Stimulated activated CD8-positive, alpha-beta memory T cell treated with anti-CD3 and anti-CD28 coated beads, Interleukin-7, amount 100 ng/mL, for 1 hour (primary cell): ENCODE data around the gene C3orf33.

ENCODE experiments used
- DNase-seq, 2 donors: peaks; one replicate each; pipeline ENCODE4 v3.0.0-alpha.2; 2020; ENCODE audit warnings: low read depth in 2 of 2

C3orf33 gene

DNA sequence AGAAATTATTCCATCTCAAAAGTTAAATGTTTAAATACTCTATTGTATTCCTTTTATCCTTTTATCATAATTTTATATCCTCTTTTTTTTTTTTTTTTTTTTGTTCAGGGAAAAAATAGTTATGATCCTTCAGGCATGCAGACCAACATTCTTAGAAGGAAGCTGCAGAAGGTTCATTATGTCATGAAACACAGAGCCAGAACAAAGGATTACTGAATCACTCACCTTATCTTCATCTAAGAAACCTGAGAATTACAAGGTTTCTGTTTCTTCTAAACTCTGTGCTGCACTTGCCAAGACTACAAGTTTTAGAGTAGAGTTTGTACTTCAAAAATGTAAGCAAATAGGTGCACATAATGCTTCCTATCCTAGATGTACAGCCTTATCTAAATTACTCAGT is 64.5 kb downstream of the C3orf33 start:
- no peak for DNase-seq

DNA sequence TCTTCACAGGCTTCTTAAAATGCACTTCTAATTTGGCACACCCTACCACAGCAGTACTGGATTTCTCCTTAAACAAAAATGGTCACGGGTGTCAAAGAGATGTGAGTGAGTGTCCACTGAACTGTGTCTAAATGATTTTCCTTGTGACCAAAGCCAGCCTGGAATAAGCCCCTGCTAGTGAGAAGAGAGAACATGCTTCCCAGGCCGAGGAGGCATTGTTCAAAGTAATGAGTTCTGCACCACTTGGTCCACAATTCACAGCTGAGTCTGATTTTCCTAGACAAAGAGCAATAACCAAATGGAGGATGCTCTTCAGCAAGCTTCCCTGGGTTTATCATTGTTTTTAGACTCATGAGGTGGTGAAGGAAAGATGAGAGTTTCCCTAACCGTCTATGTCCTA is 65.0 kb downstream of the C3orf33 start:
- DNase-seq, result no peak

DNA sequence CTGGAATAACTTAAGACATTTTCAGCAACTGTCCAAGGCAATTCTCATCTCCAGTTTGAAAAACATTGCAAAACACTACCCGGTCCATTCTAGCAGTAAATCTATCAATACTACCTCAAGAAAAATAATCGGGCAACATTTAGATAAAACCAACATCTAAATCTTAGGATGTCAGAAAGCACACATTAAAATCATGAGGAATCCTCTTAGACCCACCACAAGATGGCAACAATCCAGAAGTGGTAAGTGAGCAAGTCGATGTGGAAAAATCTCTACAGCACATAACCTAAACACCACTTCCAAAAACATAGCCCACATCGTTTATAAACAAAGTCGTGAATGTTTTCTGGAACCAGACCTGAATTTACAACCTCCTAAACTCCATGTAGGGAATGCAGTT is 66.9 kb downstream of the C3orf33 start:
- no peak for DNase-seq

DNA sequence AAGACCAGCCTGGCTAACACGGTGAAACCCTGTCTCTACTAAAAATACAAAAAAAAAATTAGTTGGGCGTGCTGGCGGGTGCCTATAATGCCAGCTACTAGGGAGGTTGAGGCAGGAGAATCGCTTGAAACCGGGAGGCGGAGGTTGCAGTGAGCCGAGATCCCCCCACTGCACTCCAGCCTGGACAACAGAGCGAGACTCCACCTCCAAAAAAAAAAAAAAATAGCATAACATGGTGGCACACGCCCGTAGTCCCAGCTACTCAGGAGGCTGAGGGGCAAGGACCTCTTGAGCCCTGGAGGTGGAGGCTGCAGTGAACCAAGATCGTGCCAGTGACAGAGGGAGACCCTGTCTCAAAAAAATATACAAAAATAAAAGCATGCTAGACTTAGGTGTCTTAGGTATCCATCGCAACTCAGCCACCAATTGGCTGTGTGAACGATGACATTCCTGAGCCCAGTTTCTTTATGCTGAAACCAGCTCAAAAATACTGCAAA is 67.5 kb downstream of the C3orf33 start:
- DNase-seq, result no peak

DNA sequence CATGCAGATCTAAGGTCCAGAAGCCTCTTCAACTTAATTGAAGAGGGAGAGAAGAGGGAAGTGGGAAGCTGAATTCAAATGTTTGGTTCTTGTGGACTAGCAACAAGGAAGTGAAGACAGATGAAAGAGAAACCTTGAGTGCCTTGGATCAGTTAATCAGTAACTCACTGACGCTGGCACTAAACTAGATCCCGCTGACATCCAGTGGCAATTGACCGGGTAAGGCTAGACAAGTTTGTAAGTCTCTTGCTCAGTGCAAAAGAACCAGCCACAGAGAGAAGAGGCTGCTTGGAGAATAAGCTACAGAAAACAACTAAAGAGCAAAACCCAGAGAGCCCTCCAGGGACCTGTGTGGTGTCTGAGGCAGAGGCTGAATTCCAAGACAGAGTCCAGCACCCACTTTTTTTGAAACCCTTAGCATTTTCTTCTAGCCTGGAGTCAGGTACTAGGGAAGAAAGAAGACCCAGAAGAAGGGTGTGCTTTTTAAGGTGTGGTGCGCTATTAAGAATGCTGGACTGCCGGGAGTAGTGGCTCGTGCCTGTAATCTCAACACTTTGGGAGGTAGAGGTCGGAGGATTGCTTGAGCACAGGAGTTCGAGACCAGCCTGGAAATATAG is 68.1 kb downstream of the C3orf33 start:
- no peak for DNase-seq

DNA sequence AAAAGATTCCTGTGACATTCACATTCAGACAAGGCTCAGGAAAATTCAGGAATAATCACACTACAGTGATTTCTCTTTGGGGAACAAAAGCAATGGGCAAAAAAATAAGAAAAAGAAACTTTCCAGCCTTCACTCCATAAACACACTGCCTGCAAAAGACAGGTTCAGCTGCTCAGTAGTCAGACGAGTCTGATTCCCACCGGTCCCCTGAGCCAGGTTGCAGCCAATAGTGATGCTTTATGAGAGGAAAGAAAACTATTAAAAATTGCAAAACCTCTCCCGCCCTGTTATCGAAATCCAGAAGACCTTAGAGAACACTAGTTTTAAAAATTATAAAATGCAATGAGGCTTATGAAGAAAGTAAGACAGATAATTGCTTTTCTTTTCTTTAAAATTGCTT is 69.7 kb downstream of the C3orf33 start:
- DNase-seq, result no peak

DNA sequence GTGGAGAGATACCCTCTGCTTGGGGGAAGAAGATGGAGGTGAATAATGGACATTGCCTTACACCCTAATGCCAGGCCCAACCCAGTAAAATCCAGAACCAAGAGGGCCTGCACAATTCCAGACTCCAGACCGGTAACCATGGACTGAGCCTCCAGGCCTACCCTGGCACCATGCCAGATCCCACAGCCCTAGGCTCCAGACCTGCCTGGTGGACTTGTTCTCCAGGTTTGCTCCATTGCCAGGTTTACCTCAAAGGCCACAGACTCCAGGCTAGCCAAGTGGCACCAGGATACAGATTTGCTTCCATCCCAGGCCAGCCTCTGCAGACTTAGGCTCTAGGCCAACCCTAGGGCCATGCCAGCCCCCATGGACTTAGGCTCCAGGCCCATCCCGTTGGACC is 75.2 kb downstream of the C3orf33 start:
- DNase-seq, result no peak

DNA sequence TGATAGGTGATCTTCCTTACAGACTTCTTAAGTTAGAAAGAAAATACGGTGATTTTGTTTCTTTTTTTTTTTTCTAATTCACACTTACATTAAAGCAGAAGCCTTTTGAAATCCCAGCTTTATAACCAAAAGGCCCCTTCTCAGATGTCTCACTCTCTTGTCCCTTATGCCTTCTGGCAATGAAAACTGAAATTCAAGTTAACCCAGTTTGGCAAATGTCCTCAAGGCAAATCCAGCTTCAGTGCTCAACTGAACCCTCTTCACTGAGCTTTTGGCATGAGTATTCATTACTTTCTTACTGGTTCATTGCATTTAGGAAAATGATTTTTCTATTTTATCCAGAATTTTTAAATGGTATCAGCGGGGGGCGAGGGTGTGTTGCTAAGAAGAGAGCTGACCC is 78.2 kb downstream of the C3orf33 start:
- DNase-seq, result no peak

DNA sequence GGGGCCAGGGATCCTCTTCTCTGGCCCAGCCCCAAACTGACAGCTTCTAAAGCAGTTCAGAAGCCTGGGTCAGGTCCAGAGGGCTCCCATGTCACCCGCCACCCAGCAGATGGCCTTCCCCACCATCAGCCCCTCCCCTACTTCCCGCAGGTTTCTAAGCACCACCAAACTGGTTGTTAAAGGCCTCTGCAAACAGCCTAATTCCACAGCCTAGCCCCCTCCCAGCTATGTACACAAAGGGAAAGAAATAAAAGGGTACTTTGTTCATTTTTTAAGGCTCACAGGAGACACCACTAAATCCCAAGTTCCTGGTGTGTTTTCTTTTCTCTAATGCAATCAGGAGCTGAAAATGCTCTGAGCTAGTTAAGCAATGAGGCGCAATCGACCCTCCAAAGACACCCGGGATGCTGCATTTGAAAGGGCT is 91.8 kb downstream of the C3orf33 start:
- DNase-seq, result no peak
